PC-9 (cell line): Measurements from ENCODE around the gene KIF21B.

ENCODE experiments used
- EZH2 ChIP-seq: fragments of 200-600 bp; sonication (generic); IDR thresholded peaks from 2 replicates; pipeline ENCODE4 v1.8.0; 2017; ENCODE audit warnings: antibody characterized with exemption, low read depth
- TF ChIP-seq, protein P1 (sequence below): fragments of 200-600 bp; sonication (generic); conservative IDR thresholded peaks from 2 replicates; pipeline ENCODE4 v1.6.1; 2017; ENCODE audit warnings: mixed run types, antibody characterized with exemption, mild to moderate bottlenecking, moderate library complexity

DNA sequence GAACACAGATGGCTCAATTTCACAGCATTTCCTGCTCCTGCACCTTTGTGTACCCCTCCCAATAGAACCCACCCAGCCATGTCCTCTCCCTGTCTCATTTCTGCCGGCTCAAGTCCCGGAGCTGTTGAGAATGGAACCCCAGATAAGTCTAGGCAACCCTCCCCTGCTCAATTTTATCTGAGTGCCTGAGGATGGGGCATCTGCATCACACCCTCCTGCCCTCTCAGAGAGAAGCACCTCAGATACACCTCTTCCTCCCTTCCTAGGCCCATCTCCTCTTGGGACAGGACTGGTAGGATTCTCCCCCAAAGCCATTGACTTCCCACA is 1.1 kb downstream of the KIF21B start:
- TF ChIP-seq, protein P1, sequence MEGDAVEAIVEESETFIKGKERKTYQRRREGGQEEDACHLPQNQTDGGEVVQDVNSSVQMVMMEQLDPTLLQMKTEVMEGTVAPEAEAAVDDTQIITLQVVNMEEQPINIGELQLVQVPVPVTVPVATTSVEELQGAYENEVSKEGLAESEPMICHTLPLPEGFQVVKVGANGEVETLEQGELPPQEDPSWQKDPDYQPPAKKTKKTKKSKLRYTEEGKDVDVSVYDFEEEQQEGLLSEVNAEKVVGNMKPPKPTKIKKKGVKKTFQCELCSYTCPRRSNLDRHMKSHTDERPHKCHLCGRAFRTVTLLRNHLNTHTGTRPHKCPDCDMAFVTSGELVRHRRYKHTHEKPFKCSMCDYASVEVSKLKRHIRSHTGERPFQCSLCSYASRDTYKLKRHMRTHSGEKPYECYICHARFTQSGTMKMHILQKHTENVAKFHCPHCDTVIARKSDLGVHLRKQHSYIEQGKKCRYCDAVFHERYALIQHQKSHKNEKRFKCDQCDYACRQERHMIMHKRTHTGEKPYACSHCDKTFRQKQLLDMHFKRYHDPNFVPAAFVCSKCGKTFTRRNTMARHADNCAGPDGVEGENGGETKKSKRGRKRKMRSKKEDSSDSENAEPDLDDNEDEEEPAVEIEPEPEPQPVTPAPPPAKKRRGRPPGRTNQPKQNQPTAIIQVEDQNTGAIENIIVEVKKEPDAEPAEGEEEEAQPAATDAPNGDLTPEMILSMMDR, result no peak
- no peak for TF ChIP-seq EZH2
